Neural cell (in vitro differentiated cells): ENCODE results near the gene NIM1K.

ENCODE experiments used
- EZH2 ChIP-seq: fragments of 200-600, 300-800 bp; shearing (Covaris generic), sonication (generic); IDR thresholded peaks from 2 replicates; pipeline ENCODE4 v1.6.1; 2014; ENCODE audit warnings: antibody characterized with exemption, low read length, borderline replicate concordance, mild to moderate bottlenecking; ENCODE audit not compliant: insufficient read depth, poor library complexity, severe bottlenecking
- MXI1 ChIP-seq: fragments of 450-650 bp; conservative IDR thresholded peaks from 2 replicates; pipeline ENCODE4 v1.6.1; 2014; ENCODE audit warnings: antibody characterized with exemption, mild to moderate bottlenecking; ENCODE audit not compliant: poor library complexity, severe bottlenecking
- SMC3 ChIP-seq: fragments of 450-650 bp; conservative IDR thresholded peaks from 2 replicates; pipeline ENCODE4 v1.6.1; 2014; ENCODE audit warnings: antibody characterized with exemption, mild to moderate bottlenecking, moderate library complexity; ENCODE audit not compliant: poor library complexity

GRCh38 chr5:43256261-43256966 lies 64.4 kb downstream of the NIM1K start:
- TF ChIP-seq EZH2, result no peak
- no peak for TF ChIP-seq SMC3
- TF ChIP-seq MXI1, result no peak
